PC-3 (cell line): ENCODE data around the gene MAGI2. TPM values are rescaled to one million over a fixed set of nuclear protein-coding genes. Genes with fewer than 3 reads are reported as not detected.

Source experiments
- ATAC-seq: fragments of 200-7000 bp; cut with Tn5 transposase; 2 replicates; pipeline ENCODE4 v1.9.1; 2020; ENCODE audit warnings: mild to moderate bottlenecking, moderate library complexity
- BruUV-seq: library from RNA; stranded (reverse); fragments of 400-500 nt; replicated peaks from 2 replicates; lab custom pipeline; 2021; lab: Mats Ljungman, UMichigan
- CTCF ChIA-PET: fragments of 300-600 bp; sonication (Branson Sonifier 250); formaldehyde crosslinking; loops from one replicate; lab custom pipeline; 2022; ENCODE audit warnings: antibody characterized with exemption; lab: Charles Lee
- POLR2A ChIA-PET: fragments of 300-600 bp; sonication (Branson Sonifier 250); formaldehyde crosslinking; loops from one replicate; lab custom pipeline; 2022; ENCODE audit warnings: antibody characterized with exemption; ENCODE audit not compliant: unreplicated experiment; lab: Charles Lee
- DNase-seq: peaks from one replicate; pipeline ENCODE4 v3.0.0-alpha.2; 2015
- H2AFZ ChIP-seq: fragments of 300-600 bp; sonication (generic); 2 replicates; pipeline ENCODE4 v1.6.0; 2016; ENCODE audit warnings: antibody characterized with exemption, low read length
- H3F3A ChIP-seq: fragments of 300-600 bp; sonication (generic); one replicate; pipeline ENCODE4 v1.6.0; 2017; ENCODE audit warnings: antibody characterized with exemption, low read length, control low read depth, mild to moderate bottlenecking; ENCODE audit not compliant: unreplicated experiment
- H3K27ac ChIP-seq: fragments of 300-600 bp; sonication (generic); 2 replicates; pipeline ENCODE4 v1.5.1; 2016; ENCODE audit warnings: mild to moderate bottlenecking, low read length
- H3K27me3 ChIP-seq: fragments of 300-600 bp; sonication (generic); 2 replicates; pipeline ENCODE4 v1.6.1; 2016; ENCODE audit warnings: low read length, mixed read lengths
- H3K36me3 ChIP-seq: fragments of 300-600 bp; sonication (generic); 2 replicates; pipeline ENCODE4 v1.6.1; 2016; ENCODE audit warnings: low read depth, mixed run types, low read length, mixed read lengths
- H3K4me1 ChIP-seq: fragments of 300-600 bp; sonication (generic); 2 replicates; pipeline ENCODE4 v1.5.1; 2016; ENCODE audit warnings: low read length; ENCODE audit not compliant: insufficient read depth
- H3K4me2 ChIP-seq: fragments of 300-600 bp; sonication (generic); 2 replicates; pipeline ENCODE4 v1.6.0; 2016; ENCODE audit warnings: low read length
- H3K4me3 ChIP-seq: fragments of 300-600 bp; sonication (generic); 2 replicates; pipeline ENCODE4 v1.5.1; 2016; ENCODE audit warnings: mild to moderate bottlenecking, low read length, mixed read lengths
- H3K79me2 ChIP-seq: fragments of 300-600 bp; sonication (generic); 2 replicates; pipeline ENCODE4 v1.6.1; 2017; ENCODE audit warnings: low read length, mixed read lengths
- H3K9ac ChIP-seq: fragments of 300-600 bp; sonication (generic); 2 replicates; pipeline ENCODE4 v1.6.0; 2016; ENCODE audit warnings: mild to moderate bottlenecking, low read length
- H3K9me2 ChIP-seq: fragments of 300-600 bp; sonication (generic); replicated peaks from 2 replicates; pipeline ENCODE4 v1.6.1; 2016; ENCODE audit warnings: mixed run types, low read length, mixed read lengths
- H3K9me3 ChIP-seq: fragments of 300-600 bp; sonication (generic); 2 replicates; pipeline ENCODE4 v1.6.1; 2016; ENCODE audit warnings: low read length, mixed read lengths
- H4K20me1 ChIP-seq: fragments of 300-600 bp; sonication (generic); 2 replicates; pipeline ENCODE4 v1.6.1; 2016; ENCODE audit warnings: low read length, mixed read lengths
- CTCF ChIP-seq: fragments of 300-600 bp; sonication (generic); conservative IDR thresholded peaks from 2 replicates; pipeline ENCODE4 v1.5.1; 2017; ENCODE audit warnings: antibody characterized with exemption, low read depth, mild to moderate bottlenecking, low read length
- EZH2 ChIP-seq: fragments of 300-600 bp; sonication (generic); IDR thresholded peaks from one replicate; pipeline ENCODE4 v1.6.1; 2017; ENCODE audit warnings: antibody characterized with exemption, mild to moderate bottlenecking, low read length; ENCODE audit not compliant: unreplicated experiment
- EZH2phosphoT487 ChIP-seq: fragments of 300-600 bp; sonication (generic); IDR thresholded peaks from 2 replicates; pipeline ENCODE4 v1.6.1; 2018; ENCODE audit warnings: mild to moderate bottlenecking, antibody characterized with exemption, low read length, borderline replicate concordance
- intact Hi-C: fragments of 100-400 bp; cut with micrococcal nuclease; formaldehyde crosslinking; loops from 2 replicates; pipeline ENCODE4 v1.9.0; 2023
- total RNA-seq: library from RNA; depleted of rRNA; stranded (reverse); fragments of >200 nt; gene quantifications from 2 replicates; pipeline ENCODE4 v1.2.3, GENCODE V29; 2014

The MAGI2 gene
- total RNA-seq, 1 experiment from 2014 or later = not detected

GRCh38 chr7:78164459-78164858 lies 1289.0 kb downstream of the MAGI2 start:
- no peaks in the 10 kb centered on the region for H3K79me2 ChIP-seq
- intact Hi-C loops = no loop called here
- ChIA-PET CTCF (no interaction called here), POLR2A (no interaction called here)
- no peak for TF ChIP-seq CTCF
- TF ChIP-seq EZH2phosphoT487 = no peak
- no peak for TF ChIP-seq EZH2
- no peaks in the 10 kb centered on the region for H4K20me1 ChIP-seq
- H3K4me2 ChIP-seq = no peak overlapping the region
- H3K27me3 ChIP-seq = peaks cover 40% of the 10 kb centered on the region
- DNase-seq = no peak
- no peaks in the 10 kb centered on the region for H3K9me2 ChIP-seq
- no peaks in the 10 kb centered on the region for H3K9me3 ChIP-seq
- H3K9ac ChIP-seq = no peak overlapping the region
- H3K27ac ChIP-seq = no peak overlapping the region
- H3K36me3 ChIP-seq = no peaks in the 10 kb centered on the region
- H3F3A ChIP-seq = no peaks in the 10 kb centered on the region
- no peak overlapping the region for H2AFZ ChIP-seq
- no TSS peak for BruUV-seq
- H3K4me3 ChIP-seq = no peak overlapping the region
- no peak for ATAC-seq
- no peaks in the 10 kb centered on the region for H3K4me1 ChIP-seq

GRCh38 chr7:78161781-78162180 lies 1291.7 kb downstream of the MAGI2 start:
- H3K27me3 ChIP-seq = peaks cover 52% of the 10 kb centered on the region
- intact Hi-C loops = no loop called here
- H3K36me3 ChIP-seq = no peaks in the 10 kb centered on the region
- no peak overlapping the region for H3K27ac ChIP-seq
- H3K79me2 ChIP-seq = no peaks in the 10 kb centered on the region
- no peak overlapping the region for H3K9ac ChIP-seq
- TF ChIP-seq CTCF = no peak
- no peak for TF ChIP-seq EZH2phosphoT487
- TF ChIP-seq EZH2 = no peak
- H3K9me2 ChIP-seq = no peaks in the 10 kb centered on the region
- H3F3A ChIP-seq = no peaks in the 10 kb centered on the region
- no peak for ATAC-seq
- no peak overlapping the region for H3K4me3 ChIP-seq
- no peak overlapping the region for H3K4me2 ChIP-seq
- CTCF ChIA-PET = no interaction called here
- no peaks in the 10 kb centered on the region for H3K4me1 ChIP-seq
- POLR2A ChIA-PET = no interaction called here
- BruUV-seq = no TSS peak
- no peak overlapping the region for H2AFZ ChIP-seq
- no peak for DNase-seq
- H4K20me1 ChIP-seq = no peaks in the 10 kb centered on the region
- no peaks in the 10 kb centered on the region for H3K9me3 ChIP-seq

- no peaks in the 10 kb centered on the region for H4K20me1 ChIP-seq
- ChIA-PET CTCF (no interaction called here), POLR2A (no interaction called here)
- H3F3A ChIP-seq = no peaks in the 10 kb centered on the region
- no peak for ATAC-seq
- H3K9ac ChIP-seq = no peak overlapping the region
- no TSS peak for BruUV-seq
- no peaks in the 10 kb centered on the region for H3K9me2 ChIP-seq
- intact Hi-C loops = no loop called here
- H2AFZ ChIP-seq = no peak overlapping the region
- TF ChIP-seq CTCF (no peak), EZH2 (no peak), EZH2phosphoT487 (no peak)
- H3K27ac ChIP-seq = no peak overlapping the region
- no peak overlapping the region for H3K4me2 ChIP-seq
- DNase-seq = no peak
- H3K9me3 ChIP-seq = no peaks in the 10 kb centered on the region
- no peaks in the 10 kb centered on the region for H3K4me1 ChIP-seq
- H3K36me3 ChIP-seq = no peaks in the 10 kb centered on the region
- H3K27me3 ChIP-seq = peaks cover 57% of the 10 kb centered on the region
- H3K79me2 ChIP-seq = no peaks in the 10 kb centered on the region
- H3K4me3 ChIP-seq = no peak overlapping the region
Measured at GRCh38 chr7:78159545-78159944, 1293.9 kb downstream of the MAGI2 start.
